Measurements from ENCODE around the gene IGFL2.
"Not testable (repeated sequence)": the region's sequence is repeated elsewhere in the genome, so short reads cannot be mapped to it uniquely, and the experiment has no call there.

IGFL2 gene

DNA sequence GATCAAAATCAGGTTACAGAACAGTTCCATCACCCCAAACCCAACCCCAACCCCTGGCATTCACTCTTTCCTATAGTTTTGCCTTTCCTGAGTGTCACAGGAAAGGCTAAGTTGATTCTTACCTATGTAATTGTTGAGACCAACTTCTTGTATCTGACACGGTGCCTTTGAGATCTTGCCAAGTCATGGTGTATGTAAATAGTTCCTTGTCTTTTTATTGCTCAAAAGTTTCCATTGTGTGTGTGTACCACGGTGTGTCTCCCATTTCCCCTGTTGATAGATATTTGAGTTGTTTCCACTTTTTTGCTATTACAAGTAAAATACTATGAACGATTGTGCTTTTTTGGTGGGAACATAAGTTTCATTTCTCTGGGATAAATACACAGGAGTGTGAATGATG, 3.3 kb upstream of the IGFL2 start:
- no peak for DNase-seq

DNA sequence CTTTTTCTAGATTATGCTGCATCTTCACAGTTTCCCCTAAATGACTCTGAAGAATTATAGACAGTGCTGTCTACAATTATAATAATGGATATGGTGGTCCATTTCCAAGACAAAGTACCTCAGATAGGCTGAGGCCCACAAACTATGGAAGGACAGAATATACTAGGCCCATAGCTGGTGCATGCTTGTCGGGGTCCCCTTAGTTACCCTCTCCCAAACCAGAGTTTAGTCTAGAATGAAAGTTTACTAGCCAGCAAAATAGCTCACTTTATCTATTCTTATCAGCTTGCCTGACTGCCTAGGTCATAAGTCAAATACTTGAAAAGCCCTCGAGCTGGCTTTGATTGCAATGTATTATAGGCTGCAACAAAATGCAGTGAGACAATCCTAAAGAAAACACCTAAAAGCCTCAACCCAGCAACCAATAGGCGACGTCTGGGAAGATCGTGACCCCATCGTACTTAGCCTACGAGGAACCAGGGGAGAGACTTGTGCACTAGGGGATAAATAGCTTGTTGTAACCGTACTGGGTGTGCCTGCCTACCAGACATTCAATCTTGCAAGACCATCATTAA, 785 bp upstream of the IGFL2 start:
- no peak for DNase-seq

DNA sequence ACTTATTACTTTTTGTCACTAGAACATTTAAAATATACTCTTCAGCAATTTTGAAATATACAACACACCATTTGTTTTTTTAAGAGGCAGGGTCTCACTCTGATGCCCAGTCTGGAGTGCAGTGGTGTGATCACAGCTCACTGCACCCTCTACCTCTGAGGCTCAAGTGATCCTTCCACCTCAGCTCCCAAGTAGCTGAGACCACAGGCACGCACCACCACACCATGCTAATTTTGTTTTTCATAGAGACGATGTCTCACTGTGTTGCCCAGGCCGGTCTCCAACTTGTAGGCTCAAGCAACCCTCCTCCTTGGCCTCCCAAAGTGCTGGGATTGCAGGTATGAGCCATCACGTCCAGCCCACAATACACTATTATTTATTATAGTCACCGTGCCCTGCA, 2.6 kb downstream of the IGFL2 start:
- DNase-seq = no peak

DNA sequence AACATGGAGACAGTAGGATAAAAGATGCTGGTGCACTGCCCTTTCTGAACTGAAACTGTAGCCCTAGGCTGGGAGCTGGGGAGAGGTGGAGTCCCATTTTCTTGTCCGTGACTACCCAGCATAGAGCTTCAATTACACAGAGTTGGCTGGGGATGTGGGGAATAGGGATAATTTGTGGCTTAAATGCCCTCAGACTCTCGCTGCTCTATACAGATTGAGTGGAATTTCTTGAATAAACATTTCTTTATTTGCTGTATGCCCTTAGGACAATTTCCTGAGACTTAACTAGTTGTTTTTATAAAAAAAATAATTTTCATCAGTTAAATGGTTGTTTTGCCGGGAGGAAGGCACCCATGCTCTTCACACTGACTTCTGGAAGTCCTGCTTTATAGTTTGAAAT, 7.2 kb downstream of the IGFL2 start:
- no peak for DNase-seq

DNA sequence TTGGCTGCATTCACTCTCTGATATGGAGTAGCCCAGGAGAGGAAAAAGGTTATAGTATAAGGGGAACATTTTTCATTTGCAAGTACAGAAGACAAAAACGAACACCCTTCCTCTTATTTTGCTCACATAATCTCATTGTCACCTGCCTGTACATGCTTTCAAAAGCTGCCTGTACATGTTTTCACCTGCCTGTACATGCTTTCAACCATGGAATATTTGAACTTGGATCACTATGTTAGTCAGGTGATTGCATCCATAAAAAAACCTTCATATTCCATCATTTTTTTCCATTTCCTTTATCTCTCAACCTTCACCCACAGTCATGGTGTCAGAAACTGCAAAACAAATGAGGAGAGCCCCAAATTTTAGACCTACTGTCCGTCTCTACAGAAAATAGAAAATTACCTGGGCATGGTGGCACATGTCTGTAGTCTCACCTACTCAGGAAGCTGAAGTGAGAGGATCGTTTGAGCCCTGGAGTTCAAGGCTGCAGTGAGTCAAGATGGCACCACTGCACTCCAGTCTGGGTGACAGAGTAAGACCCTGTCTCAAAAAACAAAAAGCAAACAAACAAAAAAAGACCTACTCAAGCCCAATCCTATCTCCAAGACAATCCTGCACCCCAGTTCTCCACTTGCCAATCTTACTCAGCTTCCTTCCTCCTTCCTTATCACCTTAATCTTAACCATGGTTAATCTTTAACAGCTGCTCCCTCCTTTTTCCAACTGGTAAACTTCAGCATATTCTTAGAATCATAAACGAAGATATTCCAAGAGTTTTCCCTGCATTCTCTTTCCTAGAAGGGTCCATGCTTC, 11.6 kb downstream of the IGFL2 start:
- DNase-seq = no peak

DNA sequence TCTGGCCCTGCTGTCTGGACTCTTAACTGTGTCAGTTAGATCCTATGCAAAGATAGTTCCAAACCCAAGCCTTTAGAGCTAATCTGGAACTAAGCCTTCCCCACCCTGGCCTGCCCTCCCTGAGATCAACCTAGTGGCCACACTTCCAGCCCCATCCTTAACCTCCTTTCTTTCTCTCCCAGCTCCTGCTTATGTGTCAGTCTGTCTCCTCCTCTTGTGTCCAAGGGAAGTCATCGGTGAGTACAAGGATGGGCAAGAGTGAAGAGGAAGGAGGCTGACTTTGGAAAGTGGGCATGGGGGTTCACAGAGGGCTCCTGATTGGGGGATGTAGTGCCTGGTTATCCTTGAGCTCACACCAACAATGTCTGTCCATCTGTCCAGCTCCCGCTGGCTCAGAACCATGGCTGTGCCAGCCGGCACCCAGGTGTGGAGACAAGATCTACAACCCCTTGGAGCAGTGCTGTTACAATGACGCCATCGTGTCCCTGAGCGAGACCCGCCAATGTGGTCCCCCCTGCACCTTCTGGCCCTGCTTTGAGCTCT, 12.3 kb downstream of the IGFL2 start:
- no peak for DNase-seq

DNA sequence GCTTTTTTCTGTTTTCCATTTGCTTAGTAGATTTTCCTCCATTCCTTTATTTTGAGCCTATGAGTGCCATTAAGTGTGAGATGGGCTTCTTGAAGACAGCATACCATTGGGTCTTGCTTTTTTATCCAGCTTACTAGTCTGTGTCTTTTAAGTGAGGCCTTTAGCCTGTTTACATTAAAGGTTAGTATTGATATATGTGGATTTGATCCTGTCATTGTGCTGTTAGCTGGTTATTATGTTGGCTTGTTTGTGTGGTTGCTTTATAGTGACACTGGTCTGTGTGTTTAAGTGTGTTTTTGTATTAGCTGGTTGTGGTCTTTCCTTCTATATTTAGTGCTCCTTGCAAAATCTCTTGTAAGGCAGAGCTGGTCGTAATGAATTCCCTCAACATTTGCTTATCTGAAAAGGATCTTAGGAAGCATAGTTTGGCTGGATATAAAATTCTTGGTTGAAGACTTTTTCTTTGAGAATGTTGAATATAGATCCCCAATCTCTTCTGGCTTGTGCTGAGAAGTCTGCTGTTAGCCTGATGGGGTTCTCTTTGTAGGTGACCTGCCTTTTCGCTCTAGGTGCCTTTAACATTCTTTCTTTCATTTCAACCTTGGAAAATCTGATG, 13.7 kb downstream of the IGFL2 start:
- DNase-seq = not testable (repeated sequence)

DNA sequence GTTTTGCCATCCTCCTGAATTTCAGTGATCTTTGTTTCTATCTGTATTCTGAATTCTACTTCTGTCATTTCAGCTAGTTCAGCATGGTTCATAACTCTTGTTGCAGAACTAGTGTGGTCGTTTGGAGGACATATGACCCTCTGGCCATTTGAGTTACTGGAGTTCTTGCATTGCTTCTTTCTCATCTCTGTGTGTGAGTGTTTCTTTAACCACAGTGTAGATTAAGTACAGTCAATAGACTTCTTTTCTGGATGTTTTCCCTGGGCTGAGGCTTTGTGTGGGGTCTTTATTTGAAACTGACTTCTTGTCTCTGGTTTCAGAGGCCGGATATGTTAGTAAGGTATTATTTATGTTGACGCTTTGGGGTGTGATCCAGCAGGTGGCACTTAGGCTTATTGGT, 14.7 kb downstream of the IGFL2 start:
- DNase-seq = no peak

DNA sequence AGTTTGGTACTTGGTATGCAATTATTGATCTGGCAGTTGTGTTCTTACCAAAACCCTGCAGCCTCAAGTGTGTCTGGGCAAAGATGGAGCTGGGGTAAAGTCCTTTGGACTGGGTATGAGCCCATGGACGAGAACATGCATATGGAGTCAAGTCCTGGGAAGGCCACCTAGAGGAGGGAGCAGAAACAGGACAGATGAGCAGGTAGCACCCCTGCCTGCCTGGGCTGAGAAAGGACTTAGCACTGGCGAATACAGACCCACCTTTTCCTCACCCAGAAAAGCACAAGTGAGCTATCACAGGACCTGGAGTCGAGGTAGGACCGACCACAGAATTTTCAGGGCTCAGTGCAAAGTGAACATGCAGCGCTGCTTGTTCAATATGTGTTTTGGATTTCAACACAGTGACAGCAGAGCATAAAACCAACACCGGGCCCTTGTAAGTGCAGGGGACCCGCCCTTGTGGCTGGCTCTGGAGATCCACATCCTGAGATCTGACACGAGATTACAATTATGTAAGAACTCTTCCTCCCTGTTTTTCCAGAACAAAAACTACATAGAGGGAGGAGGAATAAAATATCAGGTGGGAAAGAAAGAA, 25.9 kb downstream of the IGFL2 start:
- DNase-seq = no peak

DNA sequence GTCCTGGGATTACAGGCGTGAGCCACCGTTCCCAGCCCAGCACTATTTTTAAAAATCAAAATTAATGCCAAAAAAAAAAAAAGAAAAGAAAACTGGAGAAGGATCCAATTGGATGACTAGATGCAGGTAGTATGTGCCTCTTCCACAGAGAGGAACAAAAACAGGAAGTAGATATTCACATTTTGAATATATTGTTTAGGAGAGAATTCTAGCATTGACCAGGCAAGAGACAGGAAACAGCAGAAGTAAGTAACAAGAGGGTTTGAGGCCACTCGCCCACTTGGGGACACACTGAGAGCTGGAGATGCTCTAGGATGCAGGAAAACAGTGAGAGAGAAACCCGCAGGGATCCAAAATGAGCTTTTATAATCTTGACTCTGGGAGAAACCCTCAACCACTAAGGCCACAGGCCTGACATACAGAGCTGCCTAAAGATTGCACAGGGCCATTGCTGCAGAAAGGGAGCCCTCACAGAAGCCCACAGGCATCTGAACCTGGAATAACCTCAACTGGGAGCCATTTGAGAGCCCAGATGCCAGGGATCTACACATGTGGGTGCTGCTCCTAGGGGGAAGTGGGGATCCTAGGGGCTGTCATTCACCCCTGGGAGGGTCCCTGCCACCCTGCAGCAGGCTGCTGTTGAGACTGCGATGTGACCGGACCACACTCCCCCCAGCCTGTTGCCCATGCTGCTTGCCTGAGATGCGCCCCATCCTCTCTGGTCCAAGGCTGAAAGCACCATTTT, 28.2 kb downstream of the IGFL2 start:
- no peak for DNase-seq

DNA sequence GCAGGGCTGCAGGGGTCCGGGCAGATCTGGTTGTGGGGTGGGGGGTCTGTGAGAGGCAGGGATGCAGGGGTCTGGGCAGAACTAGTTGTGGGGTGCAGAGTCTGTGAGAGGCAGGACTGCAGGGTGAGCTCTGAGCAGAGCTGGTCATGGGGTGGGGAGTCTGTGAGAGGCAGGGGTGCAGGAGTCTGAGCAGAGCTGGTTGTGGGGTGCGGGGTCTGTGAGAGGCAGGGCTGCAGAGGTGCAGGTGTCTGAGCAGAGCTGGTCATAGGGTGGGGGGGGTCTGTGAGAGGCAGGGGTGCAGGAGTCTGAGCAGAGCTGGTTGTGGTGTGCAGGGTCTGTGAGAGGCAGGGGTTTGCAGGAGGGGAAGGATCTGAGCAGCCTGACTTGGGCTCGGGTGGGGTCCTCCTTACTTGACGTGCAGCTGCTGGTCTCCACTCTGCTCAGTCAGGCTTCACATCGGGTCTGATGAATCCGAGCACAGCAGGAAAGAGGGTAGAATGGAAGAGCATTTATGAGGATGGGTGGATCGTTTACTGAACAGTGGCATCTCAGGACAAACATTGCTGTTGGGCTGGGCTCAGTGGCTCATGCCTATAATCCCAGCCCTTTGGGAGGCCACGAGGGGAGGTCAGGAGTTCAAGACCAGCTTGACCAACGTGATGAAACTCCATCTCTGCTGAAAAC, 31.2 kb downstream of the IGFL2 start:
- DNase-seq = no peak

DNA sequence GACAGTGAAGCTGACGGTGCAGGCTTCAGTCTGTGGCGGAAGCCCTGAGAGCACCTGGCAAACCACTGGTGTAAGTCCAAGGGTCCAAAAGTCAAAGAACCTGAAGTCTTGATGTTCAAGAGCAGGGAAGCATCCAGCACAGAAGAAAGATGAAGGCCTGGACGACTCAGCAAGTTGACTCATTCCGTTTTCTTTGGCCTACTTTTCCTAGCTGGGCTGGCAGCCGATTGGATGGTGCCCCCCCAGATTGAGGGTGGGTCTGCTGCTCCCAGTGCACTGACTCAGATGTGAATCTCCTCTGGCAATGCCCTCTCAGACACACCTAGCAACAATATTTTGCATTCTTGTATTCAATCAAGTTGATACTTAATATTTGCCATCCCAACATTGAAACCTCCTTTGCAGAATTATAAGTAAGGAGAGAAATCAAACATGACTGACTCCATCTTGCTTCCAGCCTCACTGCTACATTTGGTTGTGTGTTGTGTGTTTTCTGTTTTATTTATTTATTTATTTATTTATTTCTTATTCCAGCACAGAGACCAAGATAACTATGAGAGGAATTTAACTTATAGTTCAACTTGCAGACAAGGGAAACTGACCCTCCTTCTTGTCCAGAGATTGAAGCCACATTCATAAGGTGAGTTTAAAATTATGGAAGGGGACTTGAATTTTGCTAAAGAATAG, 32.8 kb downstream of the IGFL2 start:
- DNase-seq = no peak

DNA sequence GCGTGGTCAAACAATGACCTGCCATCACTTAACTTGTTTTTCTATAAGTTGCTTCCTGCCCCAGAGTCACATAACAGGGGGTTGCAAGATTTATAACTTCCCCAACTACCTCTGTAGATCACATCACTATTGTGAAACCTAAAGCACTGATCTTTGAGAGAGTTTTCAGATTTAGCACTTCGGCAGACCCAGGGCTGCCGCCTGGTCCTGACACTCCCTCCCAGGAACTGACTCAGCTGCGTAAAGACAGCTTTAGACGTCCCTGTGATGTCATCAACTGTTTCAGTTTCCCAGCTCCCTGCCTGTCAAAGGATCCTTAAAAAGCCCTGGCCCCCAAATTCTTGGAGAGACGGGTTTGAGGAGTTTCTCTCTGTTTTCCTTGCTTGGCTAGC, 33.3 kb downstream of the IGFL2 start:
- no peak for DNase-seq

DNA sequence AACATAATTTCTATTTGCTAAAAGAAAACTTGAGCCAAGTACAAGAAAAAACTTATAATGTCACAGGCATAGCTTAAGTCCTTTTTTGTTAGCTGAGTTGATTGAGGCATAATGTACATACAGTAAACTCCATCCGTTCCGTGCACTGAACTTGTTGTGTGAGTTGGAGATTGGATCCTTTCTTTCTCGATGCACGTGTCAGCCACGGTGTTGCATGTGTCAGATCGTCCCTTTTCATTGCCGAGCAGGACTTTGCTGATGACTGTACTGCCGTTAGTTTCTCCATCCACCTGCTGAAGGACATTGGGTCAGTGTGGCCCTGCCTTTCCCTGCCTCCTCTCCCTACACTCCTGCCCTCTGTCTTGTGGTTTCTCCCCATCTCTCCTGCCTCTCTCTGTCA, 34.4 kb downstream of the IGFL2 start:
- DNase-seq = no peak

DNA sequence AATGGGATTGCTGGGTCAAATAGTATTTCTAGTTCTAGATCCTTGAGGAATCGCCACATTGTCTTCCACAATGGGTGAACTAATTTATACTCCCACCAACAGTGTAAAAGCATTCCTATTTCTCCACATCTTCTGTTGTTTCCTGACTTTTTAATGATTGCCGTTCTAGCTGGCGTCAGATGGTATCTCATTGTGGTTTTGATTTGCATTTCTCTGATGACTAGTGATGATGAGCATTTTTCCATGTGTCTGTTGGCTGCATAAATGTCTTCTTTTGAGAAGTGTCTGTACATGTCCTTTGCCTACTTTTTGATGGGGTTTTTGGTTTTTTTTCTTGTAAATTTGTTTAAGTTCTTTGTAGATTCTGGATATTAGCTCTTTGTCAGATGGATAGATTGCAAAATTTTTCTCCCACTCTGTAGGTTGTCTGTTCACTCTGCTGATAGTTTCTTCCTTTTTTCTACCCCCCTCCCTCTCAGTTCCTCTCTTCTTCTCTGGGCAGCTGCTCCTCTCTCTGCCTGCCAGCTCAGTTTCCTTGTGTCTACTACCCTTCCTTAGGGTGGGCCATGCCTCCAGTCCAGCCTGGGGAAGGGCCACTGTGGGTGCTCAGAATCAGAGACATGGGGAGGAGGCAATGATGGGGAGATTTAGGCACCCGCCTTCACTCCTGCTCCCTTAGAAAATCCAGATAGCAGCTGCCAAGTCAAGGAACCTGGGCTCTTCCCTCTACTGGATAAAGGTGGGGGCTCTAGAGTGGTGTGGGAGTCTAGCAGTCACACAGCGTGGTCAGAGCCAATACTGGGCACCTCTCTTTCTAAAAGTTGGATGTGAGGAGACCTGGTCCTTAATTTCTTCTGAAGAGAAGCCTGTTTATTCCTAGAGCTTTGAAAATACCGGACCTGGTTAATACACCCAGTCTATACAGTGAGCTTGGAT, 37.0 kb downstream of the IGFL2 start:
- DNase-seq = not testable (repeated sequence)

DNA sequence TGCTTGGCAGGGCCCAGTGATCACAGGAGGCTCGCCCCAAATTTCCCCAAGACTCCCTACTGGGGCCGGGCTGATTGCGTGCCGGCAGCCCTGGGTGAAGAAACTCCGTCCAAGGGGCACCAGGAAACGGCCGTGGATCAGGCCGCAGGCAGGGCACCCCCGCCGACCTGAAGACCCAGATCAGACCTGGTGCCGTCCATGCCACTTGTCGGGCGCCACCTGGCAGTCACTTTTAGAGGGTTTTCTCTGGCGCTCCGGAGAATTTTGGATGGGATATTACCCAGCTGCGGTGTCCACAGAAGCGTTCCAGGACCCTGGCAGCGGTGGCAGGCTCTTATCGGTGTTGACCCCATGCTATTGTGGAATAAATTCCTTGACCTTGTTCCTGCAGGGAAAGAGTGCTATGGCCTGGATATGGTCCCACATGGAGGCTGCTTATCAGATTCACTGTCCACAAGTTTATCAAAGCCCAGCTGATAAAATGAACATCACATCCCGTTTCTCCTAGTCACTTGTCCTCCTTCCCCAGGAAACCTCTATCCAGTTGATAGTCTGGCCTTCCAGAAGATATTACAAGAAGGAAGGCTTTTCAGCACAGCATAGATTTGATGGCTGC, 38.2 kb downstream of the IGFL2 start:
- DNase-seq = no peak

DNA sequence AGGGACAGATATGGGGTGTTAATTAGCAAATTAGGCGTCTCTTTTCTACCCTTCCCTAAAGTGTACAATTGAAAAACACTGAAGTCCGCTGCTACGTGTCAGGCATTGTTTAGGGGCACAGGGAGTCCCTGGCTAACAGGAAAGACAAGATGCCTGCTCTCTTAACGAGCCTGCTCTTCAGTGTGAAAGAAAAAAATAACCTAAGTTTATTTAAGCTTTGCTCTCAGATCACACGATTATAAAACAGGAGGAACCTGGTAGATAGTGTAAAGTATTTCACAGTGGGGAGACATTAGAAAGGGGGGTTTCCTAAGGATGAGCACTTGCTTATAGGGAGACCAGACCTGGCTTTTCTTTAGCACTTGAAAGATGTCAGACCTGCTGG, 38.7 kb downstream of the IGFL2 start:
- DNase-seq = no peak

DNA sequence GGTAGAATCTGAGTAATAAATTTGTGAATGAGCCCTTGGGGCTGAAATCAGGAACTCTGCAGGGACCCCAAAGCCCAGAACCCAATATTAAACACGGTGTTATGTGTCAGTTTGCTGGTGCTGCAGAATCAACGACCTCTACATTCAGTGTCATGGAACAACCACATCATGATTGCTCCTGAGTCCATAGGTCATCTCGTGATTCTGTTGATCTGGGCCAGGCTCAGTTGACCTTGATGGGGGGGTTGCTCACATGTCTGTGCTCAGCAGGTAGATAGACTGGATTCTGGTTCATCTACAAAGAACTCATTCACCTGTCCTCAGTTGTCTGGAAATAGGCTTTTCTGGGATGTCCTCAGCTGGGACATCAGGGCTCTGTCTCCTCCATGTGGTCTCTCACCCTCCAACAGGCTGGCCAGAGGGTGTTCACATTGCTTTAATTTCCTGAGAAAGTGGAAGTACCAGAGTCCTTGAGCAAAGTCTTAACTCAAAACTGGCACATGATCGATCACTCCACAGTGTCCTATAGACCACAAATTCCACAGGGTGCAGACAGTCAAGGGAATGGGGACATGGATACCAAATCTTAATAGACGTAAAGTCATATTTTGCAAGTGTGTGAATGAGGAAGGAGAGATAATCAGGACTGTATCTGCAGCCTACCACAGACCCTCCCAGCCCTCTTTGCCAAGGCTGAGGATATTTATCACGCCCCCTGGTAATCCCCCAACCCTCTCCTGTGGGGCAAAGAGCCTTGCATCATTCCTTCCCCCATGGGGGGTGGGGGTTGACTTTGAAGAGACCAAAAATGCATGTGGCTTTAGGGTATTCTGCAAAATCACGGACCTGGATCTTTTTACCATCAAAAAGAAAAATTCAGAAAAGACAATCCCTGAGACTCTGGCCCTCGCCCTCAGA, 42.2 kb downstream of the IGFL2 start:
- no peak for DNase-seq

DNA sequence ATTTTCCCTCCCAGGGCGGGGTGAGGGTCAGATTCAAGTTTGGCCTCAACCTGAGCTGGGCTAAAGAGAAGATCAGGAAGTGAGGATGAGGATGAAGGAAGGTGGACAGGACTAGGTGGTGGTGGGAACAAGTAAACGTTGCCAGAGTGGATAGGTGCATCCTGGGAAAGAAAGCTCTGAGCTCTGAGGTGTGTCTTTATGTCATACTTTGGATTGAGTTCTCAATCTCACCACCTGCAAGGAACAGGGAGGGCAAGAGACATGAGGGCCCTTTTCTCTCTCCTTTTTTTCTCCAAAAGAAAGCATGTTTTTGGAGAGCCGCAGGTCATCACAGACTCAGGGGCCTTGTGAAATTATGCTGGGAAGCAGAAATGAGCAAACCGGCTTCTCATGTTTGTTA, 43.3 kb downstream of the IGFL2 start:
- no peak for DNase-seq

Data from RPMI8226 (cell line).